Thyroid gland (tissue), 4 donors: ENCODE data around the gene IKZF1. TPM values are rescaled to one million over a fixed set of nuclear protein-coding genes. Genes with fewer than 3 reads are reported as not detected.

Experiments
- DNase-seq, 2 donors: peaks; one replicate each; pipeline ENCODE4 v3.0.0-alpha.2; 2019
- H3K27ac ChIP-seq, 3 donors: fragments of 200-600 bp; sonication (generic); 1 replicate in 2 of 3; 2 replicates in 1 of 3; pipeline ENCODE4 v1.5.1; 2016 to 2019; ENCODE audit warnings: mild to moderate bottlenecking in 1 of 3, moderate library complexity in 1 of 3
- H3K27me3 ChIP-seq: fragments of 200-600 bp; sonication (generic); one replicate; pipeline ENCODE4 v1.5.1; 2019
- H3K36me3 ChIP-seq, 2 donors: fragments of 200-600 bp; sonication (generic); one replicate each; pipeline ENCODE4 v1.5.1; 2016 to 2019
- H3K4me1 ChIP-seq, 2 donors: fragments of 200-600 bp; sonication (generic); one replicate each; pipeline ENCODE4 v1.5.1; 2017 to 2019
- H3K4me3 ChIP-seq, 3 donors: fragments of 200-600 bp; sonication (generic); replicated peaks in 1 of 3; 1 replicate in 2 of 3; 2 replicates in 1 of 3; pipeline ENCODE4 v1.5.1; 2016; ENCODE audit warnings: mild to moderate bottlenecking in 1 of 3
- H3K9me3 ChIP-seq: fragments of 200-600 bp; sonication (generic); one replicate; pipeline ENCODE4 v1.5.1; 2017
- CTCF ChIP-seq, 6 experiments: fragments of 200-600 bp in 3 of 6; fragments of 450-650 bp in 3 of 6; sonication (generic) in 3 of 6; IDR thresholded peaks; one replicate each; pipeline ENCODE4 v1.5.1; 2016 to 2019; ENCODE audit warnings: antibody characterized with exemption in 6 of 6, mild to moderate bottlenecking in 2 of 6, inconsistent platforms in 1 of 6, moderate library complexity in 1 of 6
- POLR2A ChIP-seq, 2 donors: fragments of 450-650 bp; IDR thresholded peaks; one replicate each; pipeline ENCODE4 v1.6.1; 2017; ENCODE audit warnings: antibody characterized with exemption in 2 of 2, mild to moderate bottlenecking in 2 of 2, moderate library complexity in 1 of 2
- WGBS, 2 donors: methylation state at CpG; one replicate each; pipeline ENCODE4 v1.1.5; 2017; 5-methylcytosine and 5-hydroxymethylcytosine counted together
- intact Hi-C: fragments of 100-400 bp; cut with DNase I; formaldehyde crosslinking; loops from one replicate; pipeline ENCODE4 v1.15.1; 2023
- total RNA-seq, 4 donors: library from RNA; depleted of rRNA; stranded (reverse); fragments of >200 nt; gene quantifications; one replicate each; pipeline ENCODE4 v1.2.3, GENCODE V29; 2016

The IKZF1 gene
- total RNA-seq, 4 donors from 2014 or later: 8.9 to 10.5 (median 9.6) TPM

- no peak overlapping the region for H3K4me3 ChIP-seq
- H3K27ac ChIP-seq: no peak overlapping the region
- no peaks in the 10 kb centered on the region for H3K4me1 ChIP-seq
- no peaks in the 10 kb centered on the region for H3K27me3 ChIP-seq
- H3K9me3 ChIP-seq: no peaks in the 10 kb centered on the region
- WGBS, 2 donors: 84 to 88% methylated on average over 2 of the region's 2 CpGs
- TF ChIP-seq POLR2A (IDR thresholded peaks at IDR 0.05): no peak
- TF ChIP-seq CTCF (IDR thresholded peaks at IDR 0.05): no peak
- DNase-seq: no peak
- H3K36me3 ChIP-seq: no peaks in the 10 kb centered on the region
- intact Hi-C loops: no loop called here
Observed at GRCh38 chr7:50431316-50431715, 126.8 kb downstream of the IKZF1 start.

- WGBS, 2 donors: 81 to 85% methylated on average over 4 of the region's 4 CpGs
- H3K27me3 ChIP-seq: no peaks in the 10 kb centered on the region
Observed at GRCh38 chr7:50431722-50432305, 127.3 kb downstream of the IKZF1 start.

GRCh38 chr7:50436133-50436806 is 131.8 kb downstream of the IKZF1 start:
- no peak overlapping the region for H3K4me3 ChIP-seq
- H3K27me3 ChIP-seq: no peaks in the 10 kb centered on the region
- intact Hi-C loops: no loop called here
- no peak overlapping the region for H3K27ac ChIP-seq
- H3K36me3 ChIP-seq: no peaks in the 10 kb centered on the region
- no peak for DNase-seq
- no peaks in the 10 kb centered on the region for H3K4me1 ChIP-seq
- H3K9me3 ChIP-seq: no peaks in the 10 kb centered on the region
- 89 to 91% methylated on average over 3 of the region's 3 CpGs for WGBS, 2 donors
- no peak for TF ChIP-seq CTCF (IDR thresholded peaks at IDR 0.05)
- no peak for TF ChIP-seq POLR2A (IDR thresholded peaks at IDR 0.05)

More at GRCh38 chr7:50431722-50432305, 127.3 kb downstream of the IKZF1 start:
- no peak overlapping the region for H3K27ac ChIP-seq
- no peaks in the 10 kb centered on the region for H3K36me3 ChIP-seq
- no peak for DNase-seq
- H3K4me3 ChIP-seq: no peak overlapping the region
- TF ChIP-seq POLR2A (IDR thresholded peaks at IDR 0.05) (no peak), CTCF (IDR thresholded peaks at IDR 0.05) (no peak)
- intact Hi-C loops: no loop called here
- H3K9me3 ChIP-seq: no peaks in the 10 kb centered on the region
- no peaks in the 10 kb centered on the region for H3K4me1 ChIP-seq

GRCh38 chr7:50446542-50446960 is 142.0 kb downstream of the IKZF1 start:
- no peak for DNase-seq
- peaks cover 7 to 9% of the 10 kb centered on the region in 2 donors for H3K36me3 ChIP-seq
- no peaks in the 10 kb centered on the region for H3K9me3 ChIP-seq
- no peak overlapping the region for H3K27ac ChIP-seq
- intact Hi-C loops: no loop called here
- H3K4me1 ChIP-seq: peaks cover 3 to 6% of the 10 kb centered on the region in 2 donors
- WGBS, 2 donors: 81 to 84% methylated on average over 4 of the region's 4 CpGs
- H3K27me3 ChIP-seq: no peaks in the 10 kb centered on the region
- TF ChIP-seq CTCF (IDR thresholded peaks at IDR 0.05): no peak
- TF ChIP-seq POLR2A (IDR thresholded peaks at IDR 0.05): no peak
- H3K4me3 ChIP-seq: no peak overlapping the region

- Histone ChIP-seq H3K4me3 (no peak overlapping the region), H3K27ac (no peak overlapping the region), H3K36me3 (peaks cover 7 to 9% of the 10 kb centered on the region in 2 donors), H3K9me3 (no peaks in the 10 kb centered on the region), H3K4me1 (peaks cover 3 to 6% of the 10 kb centered on the region in 2 donors), H3K27me3 (no peaks in the 10 kb centered on the region)
- no peak for TF ChIP-seq CTCF (IDR thresholded peaks at IDR 0.05)
- no peak for TF ChIP-seq POLR2A (IDR thresholded peaks at IDR 0.05)
- intact Hi-C loops: no loop called here
- DNase-seq: no peak
Observed at GRCh38 chr7:50448823-50449222, 144.3 kb downstream of the IKZF1 start.
